HG03565 (cell line): ENCODE data around the gene SETBP1.

Experiments
- ATAC-seq: cut with Tn5 transposase; IDR thresholded peaks from one replicate; pipeline ENCODE4 v1.9.1; 2021; ENCODE audit warnings: mild to moderate bottlenecking, moderate library complexity; ENCODE audit not compliant: unreplicated experiment

The SETBP1 gene

DNA sequence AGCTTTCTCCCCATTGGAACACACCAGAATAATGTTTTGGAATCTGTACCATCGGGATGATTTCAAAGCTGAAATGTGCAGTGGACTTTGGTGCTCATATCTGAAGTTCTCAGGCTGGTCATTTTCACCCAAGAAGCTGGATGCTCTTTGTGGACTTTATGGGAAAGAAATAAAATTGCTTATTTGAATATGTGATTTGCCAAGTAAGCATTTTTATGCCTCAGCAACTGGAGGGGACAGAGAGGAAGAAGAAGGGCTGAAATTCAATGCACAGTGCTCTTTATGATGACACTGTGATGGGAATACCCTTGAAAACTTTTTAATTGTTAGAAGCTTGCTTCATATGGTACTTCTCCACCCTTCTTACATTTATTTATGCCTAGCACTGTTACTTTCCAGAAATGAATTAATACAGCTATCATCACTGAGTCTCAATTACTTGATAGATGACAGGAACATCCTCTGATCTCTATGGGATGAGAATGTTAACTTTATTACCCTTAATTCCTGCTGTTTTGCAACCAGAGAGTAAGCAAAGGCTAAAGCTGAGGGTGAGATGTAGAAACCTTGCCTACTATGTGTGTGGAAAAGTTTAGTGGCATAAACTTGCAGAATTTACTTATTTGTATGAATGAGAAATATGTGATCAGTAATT is 23.6 kb downstream of the SETBP1 start:
- no peak for ATAC-seq

DNA sequence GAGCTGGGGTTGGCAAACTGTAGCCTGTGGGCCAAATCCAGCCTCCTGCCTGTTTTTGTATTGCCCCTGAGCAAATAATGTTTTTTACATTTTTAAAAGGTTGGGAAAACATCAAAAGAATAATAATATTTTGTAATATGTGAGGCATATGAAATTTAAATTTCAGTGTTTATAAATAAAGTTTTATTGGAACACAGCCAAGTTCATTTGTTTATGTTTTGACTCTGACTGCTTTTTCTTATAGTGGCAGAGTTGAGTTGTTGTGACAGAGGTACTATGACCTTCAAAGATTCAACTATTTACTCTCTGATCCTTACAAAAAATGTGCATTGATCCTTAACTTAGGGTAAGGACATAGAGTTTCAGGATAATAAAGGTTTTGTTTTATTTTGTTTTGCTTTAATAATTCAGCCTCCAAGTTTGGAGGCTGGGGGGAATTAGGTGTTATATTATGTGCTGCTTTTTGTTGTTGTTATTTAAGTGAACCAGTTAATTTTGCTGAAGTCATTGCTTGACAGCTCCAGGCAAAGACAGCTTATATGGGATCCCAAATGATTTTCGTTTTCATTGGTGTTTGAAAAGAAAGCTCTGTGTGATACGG is 24.5 kb downstream of the SETBP1 start:
- no peak for ATAC-seq

DNA sequence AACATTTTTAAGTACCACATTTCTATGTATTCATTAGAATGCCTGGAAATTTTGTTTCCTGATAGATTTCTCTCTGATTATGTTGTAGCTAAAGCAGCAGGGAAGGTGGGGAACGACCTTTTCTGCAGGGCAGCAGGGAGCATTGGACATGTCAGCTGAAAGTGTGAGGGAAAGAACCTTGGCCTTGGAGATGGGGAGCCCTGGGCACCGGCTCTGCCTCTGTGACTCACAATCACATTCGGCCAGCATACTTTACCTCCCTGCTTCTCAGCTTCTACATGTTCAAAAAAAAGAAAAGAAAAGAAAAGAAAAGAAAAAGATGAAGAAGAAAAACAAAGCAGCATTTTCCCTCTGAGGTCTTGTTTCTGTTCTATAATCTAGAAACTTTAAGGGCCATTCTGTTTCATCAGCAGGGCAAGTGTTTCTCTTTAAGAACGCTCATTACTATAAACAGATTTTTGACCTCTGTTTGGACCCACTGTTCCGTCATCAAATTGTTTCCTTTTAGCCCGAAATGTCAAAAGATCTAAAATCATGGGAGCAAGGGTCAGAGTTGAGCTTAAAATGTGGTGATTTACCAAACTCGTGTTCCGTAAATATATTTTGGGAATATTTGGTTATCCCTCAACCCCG is 27.9 kb downstream of the SETBP1 start:
- no peak for ATAC-seq

DNA sequence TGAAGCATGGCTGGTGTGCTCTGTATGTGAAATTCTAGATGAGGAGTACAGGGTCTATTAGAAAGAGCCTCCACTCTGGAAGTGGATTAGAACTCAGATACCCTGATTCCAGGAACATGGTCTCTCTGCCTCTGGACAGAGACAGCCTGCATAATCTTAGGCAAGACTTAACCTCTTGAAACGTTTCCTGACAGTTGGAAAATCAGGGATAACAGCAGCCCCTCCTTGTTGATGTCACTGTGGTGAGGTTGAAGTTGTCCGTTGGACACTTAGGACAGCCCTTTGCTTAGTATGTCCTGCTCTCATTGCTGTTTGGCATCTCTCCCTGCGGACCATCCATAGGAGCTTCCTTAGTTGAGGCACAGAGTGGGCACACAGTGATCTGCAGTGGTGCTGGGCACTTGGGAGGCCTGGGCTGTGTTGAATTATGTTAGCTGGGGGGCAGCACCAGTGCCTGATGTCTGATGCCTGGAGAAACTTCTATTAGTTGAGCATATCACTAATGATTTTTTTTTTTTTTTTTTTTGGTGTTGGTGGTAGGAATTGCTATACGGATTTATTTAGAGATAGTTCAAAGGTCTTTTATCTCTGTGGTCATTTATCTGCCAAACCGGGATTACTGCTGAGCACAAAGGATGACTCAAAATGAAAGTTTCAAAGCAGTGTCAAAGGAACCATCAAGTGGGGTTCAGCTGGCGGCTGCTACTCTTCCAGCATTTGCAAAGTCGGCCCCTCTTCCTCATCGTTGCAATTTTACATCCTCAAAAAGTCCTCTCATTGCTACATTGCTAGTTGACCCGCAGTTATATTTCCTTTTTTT is 28.8 kb downstream of the SETBP1 start:
- peak; percentile 98 for ATAC-seq

DNA sequence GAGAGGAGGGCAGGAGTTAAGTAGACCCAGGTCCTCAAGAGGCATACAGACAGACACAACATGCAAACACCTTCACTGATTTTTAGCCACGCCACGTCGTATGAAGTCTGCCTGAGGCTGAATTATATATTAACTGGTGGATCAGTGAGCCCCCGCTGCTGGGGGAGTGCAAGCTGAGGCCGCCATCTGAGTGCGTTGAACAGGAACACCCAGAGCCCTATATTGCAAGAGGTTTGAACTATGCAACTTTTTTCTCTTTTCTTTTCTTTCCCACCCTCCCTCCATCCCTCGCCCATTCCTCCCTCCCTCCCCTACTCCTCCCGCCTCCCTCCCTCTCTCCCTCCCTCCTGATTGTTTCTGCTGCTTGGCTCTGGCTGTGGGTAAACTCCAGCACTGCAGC is 30.2 kb downstream of the SETBP1 start:
- ATAC-seq = no peak

DNA sequence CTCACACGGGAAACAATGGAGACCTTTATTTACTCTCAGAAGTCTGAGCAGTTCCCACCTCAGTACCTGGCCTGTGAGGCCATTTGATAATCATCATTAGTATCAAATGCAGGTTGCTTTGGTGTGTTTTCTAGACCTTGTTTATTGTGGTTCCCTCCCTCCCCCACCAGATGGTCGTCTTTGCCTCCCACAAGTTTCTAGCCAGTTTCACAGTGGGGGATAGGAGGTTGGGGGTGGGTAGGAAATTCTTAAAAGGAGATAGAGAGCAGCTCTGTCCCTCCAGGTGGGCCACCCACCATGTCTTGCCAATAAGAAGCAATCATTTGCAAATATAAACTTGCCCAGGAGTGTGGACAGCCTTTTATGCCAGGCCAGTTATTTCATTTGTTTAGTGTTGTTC is 31.3 kb downstream of the SETBP1 start:
- ATAC-seq = no peak

DNA sequence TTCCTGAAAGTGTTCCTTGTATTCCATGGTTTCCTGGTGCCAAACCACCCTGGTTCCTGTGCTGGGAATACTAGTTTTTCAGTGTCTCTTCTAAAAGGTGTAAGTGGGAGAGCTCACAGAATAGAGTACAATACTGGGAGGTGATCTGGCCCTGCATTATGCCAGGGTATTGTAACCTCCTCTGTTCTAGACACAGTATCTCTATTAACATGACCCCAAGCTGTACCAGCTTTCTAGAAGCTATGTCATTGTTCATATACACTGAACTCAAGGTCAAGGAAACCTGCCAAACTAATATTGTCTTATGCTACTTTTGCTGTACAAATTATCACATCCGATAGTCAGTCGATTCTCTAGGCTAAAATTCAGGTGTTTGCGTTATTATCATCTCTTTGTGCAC is 32.7 kb downstream of the SETBP1 start:
- no peak for ATAC-seq

DNA sequence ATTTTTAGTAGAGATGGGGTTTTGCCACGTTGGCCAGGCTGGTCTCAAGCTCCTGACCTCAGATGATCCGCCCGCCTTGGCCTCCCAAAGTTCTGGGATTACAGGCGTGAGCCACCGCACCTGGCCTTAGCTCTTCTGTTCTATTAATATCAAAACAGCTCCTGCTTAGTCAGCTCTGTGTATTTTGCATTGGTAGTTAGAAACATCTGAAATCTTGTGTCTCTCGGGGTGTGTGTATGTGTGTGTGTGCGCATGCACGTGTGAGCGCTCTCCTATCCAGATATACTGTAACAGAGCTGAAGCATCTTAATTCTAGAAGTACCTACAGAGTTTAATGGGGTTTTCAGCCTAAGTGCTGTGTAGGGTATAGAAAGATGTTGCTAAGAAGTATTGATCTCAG is 33.7 kb downstream of the SETBP1 start:
- no peak for ATAC-seq

DNA sequence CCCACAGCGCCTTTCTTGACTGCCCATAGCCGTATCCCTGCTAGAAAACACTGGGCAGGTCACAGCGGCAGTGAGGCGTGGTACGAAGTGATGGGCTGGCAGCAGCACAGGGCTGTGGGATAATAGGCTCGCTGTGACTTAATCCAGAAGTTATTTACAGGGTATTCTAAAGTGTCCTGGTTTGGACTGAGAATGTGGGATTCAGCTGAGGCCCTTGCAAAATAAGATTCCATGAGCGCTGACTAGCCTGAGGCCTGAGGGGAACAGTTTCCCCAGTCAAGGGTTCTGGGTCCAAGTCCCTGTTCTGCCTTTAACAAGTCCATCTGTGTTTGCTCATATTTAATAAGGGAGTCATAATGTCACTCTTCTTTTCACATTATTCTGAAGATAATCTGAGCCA is 34.6 kb downstream of the SETBP1 start:
- no peak for ATAC-seq

DNA sequence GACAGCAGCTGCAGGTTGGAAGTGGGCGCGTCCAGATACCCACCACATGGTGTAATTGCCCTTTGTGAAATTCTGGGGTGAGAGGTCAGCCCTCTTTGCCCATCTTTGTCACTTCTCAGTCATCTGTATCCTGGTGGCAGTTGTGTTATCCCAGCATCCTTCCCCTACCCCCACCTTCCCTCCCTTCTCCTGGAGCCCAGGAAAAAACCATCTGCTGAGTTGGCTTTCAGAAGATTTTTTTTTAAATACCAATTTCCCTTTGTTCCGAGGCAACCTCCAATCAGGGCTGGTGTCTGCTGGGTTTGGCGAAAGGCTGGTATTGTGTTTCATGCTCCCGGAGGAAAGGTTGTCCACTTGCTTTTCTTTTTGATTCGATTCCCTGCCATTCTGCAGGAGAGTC is 35.2 kb downstream of the SETBP1 start:
- no peak for ATAC-seq

DNA sequence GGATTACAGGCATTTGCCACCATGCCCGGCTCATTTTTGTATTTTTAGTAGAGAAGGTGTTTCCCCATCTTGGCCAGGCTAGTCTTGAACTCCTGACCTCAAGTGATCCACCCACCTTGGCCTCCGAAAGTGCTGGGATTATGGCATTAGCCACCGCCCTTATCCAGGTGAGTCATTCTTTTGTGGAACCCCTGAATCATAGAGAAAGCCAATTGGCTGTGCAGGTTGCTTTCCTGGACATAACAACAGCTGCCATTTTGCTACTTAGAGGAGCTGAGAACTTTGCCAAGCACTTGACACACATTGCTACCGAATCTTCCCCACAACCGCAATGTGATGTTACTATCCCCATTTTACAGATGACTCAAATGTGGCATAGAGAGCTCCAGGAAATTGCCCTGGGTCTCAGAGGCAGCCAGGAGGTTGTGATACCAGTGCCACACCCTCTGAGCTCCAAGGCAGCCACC is 36.0 kb downstream of the SETBP1 start:
- peak; percentile 45 for ATAC-seq

DNA sequence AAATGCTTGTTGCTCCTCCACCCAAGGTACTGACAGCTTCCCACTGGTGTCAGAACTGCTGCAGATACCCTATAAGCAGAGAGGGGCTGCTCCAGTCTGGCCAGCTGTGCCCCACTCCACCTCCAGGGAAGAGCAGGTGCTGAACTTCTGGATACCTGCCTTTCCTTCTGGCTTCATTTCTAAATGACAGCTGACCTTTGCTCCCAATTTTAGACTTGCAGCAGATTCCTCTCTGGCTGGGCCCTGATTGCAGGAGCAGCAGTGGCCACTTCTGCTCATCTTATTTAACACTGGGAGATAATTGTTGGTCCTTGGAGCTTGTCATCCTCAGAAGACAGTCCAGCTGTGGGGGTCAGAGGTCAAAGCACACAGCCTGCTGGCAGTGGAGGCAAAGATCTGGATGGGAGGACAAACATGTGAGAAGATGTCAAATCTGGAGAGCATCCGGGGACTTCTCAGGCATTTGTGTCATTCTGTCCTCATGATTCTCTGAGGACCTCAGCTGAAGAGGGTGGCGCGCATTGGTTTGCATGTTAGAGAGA is 38.9 kb downstream of the SETBP1 start:
- ATAC-seq = no peak

DNA sequence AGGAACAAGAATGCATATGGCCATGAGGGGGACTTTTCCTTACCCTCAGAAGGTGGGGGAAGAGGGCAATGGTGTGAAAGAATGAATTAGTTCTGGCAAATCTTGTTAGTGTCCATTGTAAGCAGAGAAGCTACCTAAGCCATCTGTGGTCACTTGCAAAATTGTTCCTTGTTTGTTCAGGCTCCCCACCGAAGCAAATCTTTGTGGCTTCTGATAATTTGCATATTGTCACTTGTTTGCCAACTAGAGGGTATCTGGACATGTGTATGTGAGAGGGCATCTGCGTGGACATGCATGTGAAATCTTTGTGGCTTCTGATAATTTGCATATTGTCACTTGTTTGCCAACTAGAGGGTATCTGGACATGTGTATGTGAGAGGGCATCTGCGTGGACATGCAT is 41.1 kb downstream of the SETBP1 start:
- peak; percentile 26 for ATAC-seq

DNA sequence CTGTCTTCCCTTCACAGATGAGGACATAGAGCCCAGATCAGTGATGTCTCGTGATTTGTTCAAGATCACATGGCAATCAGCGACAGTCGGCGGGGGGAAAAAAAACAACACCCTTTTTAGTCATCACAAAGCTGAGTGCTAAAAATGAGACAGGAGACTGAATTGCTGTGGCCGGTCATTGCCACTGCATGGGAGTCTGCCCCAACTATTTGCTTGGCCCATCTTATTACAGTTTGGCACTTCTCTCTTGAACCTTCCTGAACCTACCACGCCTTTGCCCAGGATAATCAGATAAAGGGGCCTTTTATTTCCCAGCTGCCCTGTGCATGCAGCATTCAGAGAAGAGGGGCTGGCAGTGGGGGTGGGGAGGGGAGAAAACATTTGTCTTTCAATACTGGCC is 42.7 kb downstream of the SETBP1 start:
- ATAC-seq = no peak

DNA sequence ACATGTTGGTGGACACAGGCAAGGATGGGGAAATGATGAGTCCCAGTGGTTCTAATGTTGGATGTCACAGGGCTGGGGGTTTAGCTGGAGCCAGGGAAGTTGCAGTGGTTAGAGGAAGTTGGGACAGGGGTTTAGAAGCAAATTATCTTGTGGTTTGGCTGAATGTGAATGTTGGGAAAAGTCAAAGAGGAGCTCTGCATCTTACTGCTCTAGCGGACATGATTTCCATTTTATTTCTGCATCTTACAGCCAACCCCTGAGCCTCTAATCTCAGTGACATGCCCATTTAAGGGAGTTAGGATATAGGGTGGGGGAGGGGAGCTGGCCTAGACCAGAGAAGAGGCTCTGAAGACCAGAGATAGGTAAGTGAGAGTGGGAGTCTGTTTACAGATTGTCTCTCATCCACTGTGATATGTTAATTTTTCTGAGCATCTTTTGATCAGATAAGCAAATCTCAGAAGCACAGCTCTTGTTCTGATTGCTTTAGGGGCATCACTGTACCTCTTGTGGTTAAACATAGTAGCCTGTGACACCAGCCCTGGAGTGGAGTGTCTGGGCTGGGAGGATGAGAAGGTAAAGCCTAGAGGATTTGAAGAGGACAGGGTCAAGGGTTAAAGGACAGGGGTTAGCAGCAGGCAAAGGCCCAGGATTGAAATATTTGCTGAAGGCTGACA is 43.6 kb downstream of the SETBP1 start:
- no peak for ATAC-seq

DNA sequence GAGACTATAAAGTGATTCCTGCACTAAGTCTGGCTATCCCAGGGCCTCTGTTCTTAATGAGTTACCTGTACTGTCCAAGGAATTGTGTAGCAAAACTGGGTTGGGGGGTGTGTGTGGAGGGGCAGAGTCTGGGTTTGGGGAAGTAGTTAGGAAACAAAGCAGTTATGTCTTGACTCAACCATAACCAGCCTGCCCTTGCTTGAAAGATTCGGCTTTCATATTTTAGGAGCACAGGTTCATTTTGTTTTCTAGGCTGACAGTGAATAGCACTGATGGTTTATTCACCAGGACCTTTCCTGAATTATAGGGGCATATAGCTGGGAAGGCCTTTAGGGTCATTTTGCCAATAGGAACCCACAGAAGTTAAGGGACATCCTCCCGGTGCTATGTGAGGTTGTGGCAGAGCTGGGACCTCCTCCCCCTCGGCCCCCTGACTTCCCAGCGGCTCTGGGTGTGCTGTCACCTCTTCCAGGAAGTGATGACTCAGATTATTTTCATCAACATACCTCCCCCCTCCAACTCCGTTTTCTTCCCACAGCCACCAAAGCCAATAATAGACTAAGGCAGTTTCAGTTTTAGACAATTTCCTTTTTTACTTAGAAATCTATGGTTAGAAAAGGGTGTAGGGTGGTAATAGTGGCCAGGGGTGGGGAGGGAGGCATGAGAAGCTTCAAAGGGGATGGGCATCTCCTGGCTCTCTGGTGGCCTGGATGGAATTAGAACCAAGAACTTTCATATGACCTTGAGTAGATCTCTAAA is 44.8 kb downstream of the SETBP1 start:
- peak; percentile 46 for ATAC-seq

DNA sequence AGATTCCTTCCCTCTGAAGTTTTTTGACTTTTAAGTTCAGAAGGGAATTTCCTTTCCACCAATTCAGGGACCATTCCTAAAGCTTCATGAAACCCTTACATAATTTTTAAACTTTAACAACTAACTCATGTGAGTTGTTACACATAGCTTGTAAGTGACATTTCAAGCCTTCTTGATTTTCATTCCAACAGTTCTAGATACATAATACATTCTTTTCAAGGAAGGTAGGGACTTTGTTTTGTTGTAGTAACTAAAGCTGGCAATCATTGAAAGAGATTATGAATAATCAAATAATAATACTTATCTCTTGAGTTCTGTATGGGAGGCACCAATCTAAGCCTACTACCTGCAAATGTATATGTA is 45.4 kb downstream of the SETBP1 start:
- ATAC-seq = no peak

DNA sequence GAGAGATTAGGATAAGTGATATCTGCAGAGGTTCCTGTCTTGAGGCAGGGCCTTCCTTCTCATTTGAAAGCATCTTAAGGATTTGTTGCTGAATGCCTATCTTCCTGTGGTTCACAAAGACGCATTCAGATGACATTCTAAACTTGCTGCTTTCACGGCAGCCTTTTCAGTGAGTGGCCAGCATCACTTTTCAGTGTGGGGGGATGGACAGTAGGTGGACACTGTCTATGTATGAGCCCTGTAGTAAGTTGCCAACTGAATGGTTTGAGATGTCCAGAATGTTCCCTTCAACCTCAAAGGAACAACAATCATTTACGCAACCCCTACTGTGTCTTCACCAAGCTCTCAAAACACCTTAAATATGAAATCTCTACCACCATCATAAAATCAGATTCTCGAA is 46.6 kb downstream of the SETBP1 start:
- ATAC-seq = no peak

DNA sequence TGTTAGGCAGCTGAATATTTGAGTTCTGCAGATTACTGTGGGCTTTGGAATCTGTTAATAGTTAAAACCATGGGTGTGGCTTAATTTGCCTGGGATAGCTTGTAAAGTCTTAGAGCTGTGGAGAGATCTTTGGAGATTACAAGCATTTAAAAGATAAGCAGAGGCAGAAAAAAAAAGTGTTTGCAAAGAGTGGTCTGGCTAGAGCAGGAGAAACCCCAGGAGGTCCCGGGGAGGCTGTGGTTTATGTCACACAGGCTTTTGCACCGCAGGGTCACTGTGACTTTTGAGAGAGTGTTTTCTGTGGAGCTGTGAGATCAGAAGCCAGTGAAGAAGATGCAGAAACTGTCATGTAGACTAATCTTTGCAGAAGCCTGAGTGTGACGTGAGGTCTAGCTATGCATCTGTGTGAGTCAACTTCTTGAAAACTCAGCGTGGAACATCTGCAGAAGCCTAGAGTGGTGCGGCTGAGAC is 49.0 kb downstream of the SETBP1 start:
- peak; percentile 26 for ATAC-seq
